Measurements from ENCODE around the gene PFN3.

DNA sequence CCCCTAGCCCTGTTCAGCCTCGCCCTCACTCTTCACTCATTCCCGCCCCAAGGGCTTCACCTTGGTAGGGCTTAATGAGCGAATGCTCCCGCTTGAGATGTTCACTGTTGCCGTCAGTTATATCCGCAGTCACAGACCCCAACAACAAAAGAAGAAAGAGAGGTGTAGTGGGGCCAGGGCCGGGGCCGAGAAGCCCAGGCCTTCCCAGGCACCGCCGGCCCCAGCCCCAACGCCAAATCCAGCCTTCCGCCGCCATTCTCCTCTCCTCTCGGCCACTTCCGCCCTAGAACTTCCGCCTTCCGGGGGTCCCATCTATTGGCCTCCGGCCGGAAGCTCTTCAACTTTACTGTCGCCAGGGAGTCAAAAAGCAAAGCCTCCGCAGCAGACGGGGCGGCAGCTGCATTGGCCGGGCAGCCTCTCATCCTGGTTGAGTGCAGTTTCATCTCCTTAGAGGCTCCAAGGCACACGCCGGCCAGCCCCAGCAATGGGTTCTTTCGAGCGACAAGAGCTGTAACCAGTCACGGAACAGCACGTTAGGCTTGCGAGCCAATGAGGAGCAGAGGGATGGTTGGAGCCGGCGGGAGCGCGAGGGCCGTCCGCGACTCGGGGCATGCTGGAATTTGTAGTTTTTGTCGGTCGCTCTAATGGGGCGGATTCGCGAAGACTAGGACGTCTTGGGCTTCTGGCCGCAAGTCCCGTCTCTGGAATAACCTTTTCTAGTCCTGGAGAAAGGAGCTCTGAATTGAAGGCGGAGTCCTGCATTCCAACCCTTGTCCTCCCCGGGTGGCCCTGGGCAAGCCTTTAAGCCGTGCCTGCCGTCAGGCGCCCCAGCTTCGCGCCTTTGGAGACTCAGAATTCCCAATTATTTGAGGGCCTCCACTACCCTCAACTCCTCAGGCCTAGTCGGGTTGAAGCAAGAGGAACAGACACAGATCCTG is 48.8 kb downstream of the PFN3 start, which contains the start of gene LMAN2:
- TF ChIP-seq, protein P1, sequence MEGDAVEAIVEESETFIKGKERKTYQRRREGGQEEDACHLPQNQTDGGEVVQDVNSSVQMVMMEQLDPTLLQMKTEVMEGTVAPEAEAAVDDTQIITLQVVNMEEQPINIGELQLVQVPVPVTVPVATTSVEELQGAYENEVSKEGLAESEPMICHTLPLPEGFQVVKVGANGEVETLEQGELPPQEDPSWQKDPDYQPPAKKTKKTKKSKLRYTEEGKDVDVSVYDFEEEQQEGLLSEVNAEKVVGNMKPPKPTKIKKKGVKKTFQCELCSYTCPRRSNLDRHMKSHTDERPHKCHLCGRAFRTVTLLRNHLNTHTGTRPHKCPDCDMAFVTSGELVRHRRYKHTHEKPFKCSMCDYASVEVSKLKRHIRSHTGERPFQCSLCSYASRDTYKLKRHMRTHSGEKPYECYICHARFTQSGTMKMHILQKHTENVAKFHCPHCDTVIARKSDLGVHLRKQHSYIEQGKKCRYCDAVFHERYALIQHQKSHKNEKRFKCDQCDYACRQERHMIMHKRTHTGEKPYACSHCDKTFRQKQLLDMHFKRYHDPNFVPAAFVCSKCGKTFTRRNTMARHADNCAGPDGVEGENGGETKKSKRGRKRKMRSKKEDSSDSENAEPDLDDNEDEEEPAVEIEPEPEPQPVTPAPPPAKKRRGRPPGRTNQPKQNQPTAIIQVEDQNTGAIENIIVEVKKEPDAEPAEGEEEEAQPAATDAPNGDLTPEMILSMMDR (conservative IDR thresholded peaks at IDR 0.05; ENCODE audit: low read length) = no peak
- TF ChIP-seq EZH2phosphoT487 (IDR thresholded peaks at IDR 0.05; ENCODE audit: borderline replicate concordance, low read depth, low read length) = no peak
